Caco-2 (cell line): ENCODE data around the gene MEX3D. TPM values are rescaled to one million over a fixed set of nuclear protein-coding genes. Genes with fewer than 3 reads are reported as not detected.

ENCODE experiments used
- BruUV-seq: library from RNA; stranded (reverse); fragments of 400-500 nt; replicated peaks from 2 replicates; lab custom pipeline; 2021; lab: Mats Ljungman, UMichigan
- CTCF ChIA-PET: fragments of 300-600 bp; sonication (Branson Sonifier 250); formaldehyde crosslinking; loops from one replicate; lab custom pipeline; 2022; ENCODE audit warnings: antibody characterized with exemption; lab: Charles Lee
- POLR2A ChIA-PET: fragments of 300-600 bp; sonication (Branson Sonifier 250); formaldehyde crosslinking; loops from one replicate; lab custom pipeline; 2022; ENCODE audit warnings: antibody characterized with exemption; lab: Charles Lee
- DNase-seq, 2 experiments: peaks; one replicate each; pipeline versions ENCODE4 v3.0.0 to v3.0.0-alpha.2; 2020 to 2022
- H3K27me3 ChIP-seq: replicated peaks from 2 replicates; pipeline ENCODE4 v1.6.0; 2011; ENCODE audit warnings: low read length; ENCODE audit not compliant: control insufficient read depth, insufficient read depth
- H3K36me3 ChIP-seq: 2 replicates; pipeline ENCODE4 v1.5.1; 2011; ENCODE audit warnings: low read length; ENCODE audit not compliant: control insufficient read depth, insufficient read depth
- H3K4me1 ChIP-seq: fragments of 250-450 bp; sonication (Bioruptor Pico); 2 replicates; pipeline ENCODE4 v1.5.1; 2020; ENCODE audit warnings: mild to moderate bottlenecking
- H3K4me3 ChIP-seq: 2 replicates; pipeline ENCODE4 v1.5.1; 2011; ENCODE audit warnings: low read depth, mild to moderate bottlenecking, control low read depth, low read length
- H3K9me3 ChIP-seq: fragments of 250-450 bp; sonication (Bioruptor Pico); 2 replicates; pipeline ENCODE4 v1.5.1; 2020; ENCODE audit warnings: mild to moderate bottlenecking, moderate library complexity
- H3K27ac Mint-ChIP-seq: one replicate; pipeline ENCODE4 v1.8.0; 2022; ENCODE audit warnings: mixed read lengths; ENCODE audit not compliant: unreplicated experiment
- H3K27me3 Mint-ChIP-seq: one replicate; pipeline ENCODE4 v1.8.0; 2022; ENCODE audit warnings: mixed read lengths; ENCODE audit not compliant: insufficient read depth, unreplicated experiment
- H3K36me3 Mint-ChIP-seq: one replicate; pipeline ENCODE4 v1.8.0; 2022; ENCODE audit warnings: mild to moderate bottlenecking, mixed read lengths; ENCODE audit not compliant: insufficient read depth, unreplicated experiment
- H3K4me1 Mint-ChIP-seq: one replicate; pipeline ENCODE4 v1.8.0; 2022; ENCODE audit warnings: low read depth, mixed read lengths; ENCODE audit not compliant: unreplicated experiment
- H3K4me3 Mint-ChIP-seq: one replicate; pipeline ENCODE4 v1.8.0; 2022; ENCODE audit warnings: mild to moderate bottlenecking, moderate library complexity, mixed read lengths; ENCODE audit not compliant: unreplicated experiment
- H3K9me3 Mint-ChIP-seq: one replicate; pipeline ENCODE4 v1.8.0; 2022; ENCODE audit warnings: mixed read lengths; ENCODE audit not compliant: unreplicated experiment
- intact Hi-C: fragments of 100-400 bp; cut with micrococcal nuclease; formaldehyde crosslinking; loops from one replicate; pipeline ENCODE4 v1.10.0; 2022; ENCODE audit not compliant: unreplicated experiment
- total RNA-seq: library from RNA; stranded (reverse); gene quantifications from 2 replicates; pipeline ENCODE4 v1.2.3, GENCODE V29; 2022
- TF ChIP-seq, protein P1 (sequence below), 2 experiments: fragments of 200-600 bp in 1 of 2; IDR thresholded peaks; 1 replicate in 1 of 2; 2 replicates in 1 of 2; pipeline versions ENCODE4 v1.5.1 to v1.8.0; 2011 to 2022; ENCODE audit warnings: antibody characterized with exemption in 1 of 2, control low read depth in 1 of 2, inconsistent platforms in 1 of 2, low read depth in 1 of 2, low read length in 1 of 2, mild to moderate bottlenecking in 1 of 2, moderate library complexity in 1 of 2; ENCODE audit not compliant: insufficient read depth in 1 of 2, severe bottlenecking in 1 of 2, unreplicated experiment in 1 of 2

MEX3D gene
- total RNA-seq, 1 experiment from 2014 or later = 52.1 TPM

- no peak overlapping the region for H3K4me3 ChIP-seq
- TF ChIP-seq, protein P1, sequence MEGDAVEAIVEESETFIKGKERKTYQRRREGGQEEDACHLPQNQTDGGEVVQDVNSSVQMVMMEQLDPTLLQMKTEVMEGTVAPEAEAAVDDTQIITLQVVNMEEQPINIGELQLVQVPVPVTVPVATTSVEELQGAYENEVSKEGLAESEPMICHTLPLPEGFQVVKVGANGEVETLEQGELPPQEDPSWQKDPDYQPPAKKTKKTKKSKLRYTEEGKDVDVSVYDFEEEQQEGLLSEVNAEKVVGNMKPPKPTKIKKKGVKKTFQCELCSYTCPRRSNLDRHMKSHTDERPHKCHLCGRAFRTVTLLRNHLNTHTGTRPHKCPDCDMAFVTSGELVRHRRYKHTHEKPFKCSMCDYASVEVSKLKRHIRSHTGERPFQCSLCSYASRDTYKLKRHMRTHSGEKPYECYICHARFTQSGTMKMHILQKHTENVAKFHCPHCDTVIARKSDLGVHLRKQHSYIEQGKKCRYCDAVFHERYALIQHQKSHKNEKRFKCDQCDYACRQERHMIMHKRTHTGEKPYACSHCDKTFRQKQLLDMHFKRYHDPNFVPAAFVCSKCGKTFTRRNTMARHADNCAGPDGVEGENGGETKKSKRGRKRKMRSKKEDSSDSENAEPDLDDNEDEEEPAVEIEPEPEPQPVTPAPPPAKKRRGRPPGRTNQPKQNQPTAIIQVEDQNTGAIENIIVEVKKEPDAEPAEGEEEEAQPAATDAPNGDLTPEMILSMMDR (IDR thresholded peaks at IDR 0.05; ENCODE audit: insufficient read depth in 1 of 2, low read depth in 1 of 2, low read length in 1 of 2, severe bottlenecking in 1 of 2, unreplicated experiment in 1 of 2) = no peak
- POLR2A ChIA-PET = no interaction called here
- intact Hi-C loops = no loop called here
- DNase-seq = no peak
- Mint-ChIP-seq H3K9me3 (no peaks in the 10 kb centered on the region), H3K36me3 (peaks cover 26% of the 10 kb centered on the region), H3K27ac (no peak overlapping the region), H3K4me3 (no peak overlapping the region), H3K27me3 (no peaks in the 10 kb centered on the region), H3K4me1 (peaks cover 2% of the 10 kb centered on the region)
- BruUV-seq = no TSS peak
- no peaks in the 10 kb centered on the region for H3K27me3 ChIP-seq
- CTCF ChIA-PET = interaction anchor here (0.5 kb wide), 1 partner anchor 462 kb away, joined by 3 read pairs; no protein-coding TSS in a partner anchor
- no peaks in the 10 kb centered on the region for H3K9me3 ChIP-seq
- H3K4me1 ChIP-seq = no peaks in the 10 kb centered on the region
- no peaks in the 10 kb centered on the region for H3K36me3 ChIP-seq
These were observed 7.5 kb upstream of the MEX3D start for GRCh38 chr19:1575323-1576241.

- BruUV-seq = TSS peak; percentile 4
- H3K4me1 ChIP-seq = no peaks in the 10 kb centered on the region
- H3K9me3 ChIP-seq = no peaks in the 10 kb centered on the region
- intact Hi-C loops = no loop called here
- POLR2A ChIA-PET = no interaction called here
- H3K4me3 ChIP-seq = no peak overlapping the region
- H3K9me3 Mint-ChIP-seq = no peaks in the 10 kb centered on the region
- H3K36me3 Mint-ChIP-seq = peaks cover 22% of the 10 kb centered on the region
- no peak for DNase-seq
- H3K4me3 Mint-ChIP-seq = no peak overlapping the region
- H3K27me3 ChIP-seq = no peaks in the 10 kb centered on the region
- peaks cover 12% of the 10 kb centered on the region for H3K4me1 Mint-ChIP-seq
- H3K27ac Mint-ChIP-seq = no peak overlapping the region
- H3K36me3 ChIP-seq = no peaks in the 10 kb centered on the region
- CTCF ChIA-PET = no interaction called here
- TF ChIP-seq, protein P1 (IDR thresholded peaks at IDR 0.05; ENCODE audit: insufficient read depth in 1 of 2, low read depth in 1 of 2, low read length in 1 of 2, severe bottlenecking in 1 of 2, unreplicated experiment in 1 of 2) = no peak
- peaks cover 5% of the 10 kb centered on the region for H3K27me3 Mint-ChIP-seq
These were observed 6.4 kb upstream of the MEX3D start for GRCh38 chr19:1574354-1575136.

DNA sequence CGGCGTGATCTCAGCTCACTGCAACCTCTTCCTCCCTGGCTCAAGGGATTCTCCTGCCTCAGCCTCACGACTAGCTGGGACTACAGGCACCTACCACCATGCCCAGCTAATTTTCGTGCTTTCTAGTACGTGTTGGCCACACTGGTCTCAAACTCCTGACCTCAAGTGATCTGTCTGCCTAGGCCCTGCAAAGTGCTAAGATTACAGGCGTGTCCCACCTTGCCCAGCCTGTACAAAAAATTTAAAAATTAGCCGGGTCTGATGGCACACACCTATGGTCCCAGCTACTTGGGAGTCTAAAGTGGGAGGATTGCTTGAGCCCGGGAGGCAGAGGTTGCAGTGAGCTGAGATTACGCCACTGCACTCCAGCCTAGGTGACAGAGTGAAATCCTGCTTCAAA, 4.7 kb upstream of the MEX3D start:
- TF ChIP-seq, protein P1 (IDR thresholded peaks at IDR 0.05; ENCODE audit: insufficient read depth in 1 of 2, low read depth in 1 of 2, low read length in 1 of 2, severe bottlenecking in 1 of 2, unreplicated experiment in 1 of 2) = no peak
- H3K4me3 ChIP-seq = no peak overlapping the region
- Mint-ChIP-seq H3K4me1 (peaks cover 12% of the 10 kb centered on the region), H3K4me3 (no peak overlapping the region), H3K27me3 (peaks cover 5% of the 10 kb centered on the region), H3K27ac (no peak overlapping the region), H3K36me3 (peaks cover 18% of the 10 kb centered on the region), H3K9me3 (no peaks in the 10 kb centered on the region)
- intact Hi-C loops = no loop called here
- no peaks in the 10 kb centered on the region for H3K27me3 ChIP-seq
- CTCF ChIA-PET = no interaction called here
- POLR2A ChIA-PET = interaction anchor here (0.6 kb wide), 1 partner anchor 9 kb away, joined by 4 read pairs; no protein-coding TSS in a partner anchor
- H3K4me1 ChIP-seq = peaks cover 8% of the 10 kb centered on the region
- no peak for DNase-seq
- no TSS peak for BruUV-seq
- no peaks in the 10 kb centered on the region for H3K9me3 ChIP-seq
- no peaks in the 10 kb centered on the region for H3K36me3 ChIP-seq
